ENCODE results near the gene RBM20.
"Not testable (repeated sequence)": the region's sequence is repeated elsewhere in the genome, so short reads cannot be mapped to it uniquely, and the experiment has no call there.

The RBM20 gene

GRCh38 chr10:110709964-110710587 lies 65.9 kb downstream of the RBM20 start:
- Mint-ChIP-seq H3K27ac (no peak overlapping the region), H3K4me3 (no peak overlapping the region), H3K27me3 (peaks cover 5% of the 10 kb centered on the region), H3K4me1 (no peaks in the 10 kb centered on the region), H3K36me3 (ENCODE audit: low read depth) (no peaks in the 10 kb centered on the region), H3K9me3 (no peaks in the 10 kb centered on the region)
- ATAC-seq, result no peak
- no peak for DNase-seq

GRCh38 chr10:110710621-110711020 lies 66.5 kb downstream of the RBM20 start:
- Mint-ChIP-seq H3K4me3 (no peak overlapping the region), H3K27me3 (peaks cover 5% of the 10 kb centered on the region), H3K36me3 (ENCODE audit: low read depth) (no peaks in the 10 kb centered on the region), H3K4me1 (no peaks in the 10 kb centered on the region), H3K27ac (no peak overlapping the region), H3K9me3 (no peaks in the 10 kb centered on the region)
- ATAC-seq (no peak), DNase-seq (no peak)

- no peak for DNase-seq
- no peaks in the 10 kb centered on the region for H3K9me3 Mint-ChIP-seq
- no peaks in the 10 kb centered on the region for H3K4me1 Mint-ChIP-seq
- no peaks in the 10 kb centered on the region for H3K36me3 Mint-ChIP-seq (ENCODE audit: low read depth)
- ATAC-seq, result no peak
- H3K27ac Mint-ChIP-seq, result no peak overlapping the region
- no peak overlapping the region for H3K4me3 Mint-ChIP-seq
- peaks cover 5% of the 10 kb centered on the region for H3K27me3 Mint-ChIP-seq
Observed at GRCh38 chr10:110711382-110711781, 67.2 kb downstream of the RBM20 start.

GRCh38 chr10:110714356-110714755 lies 70.2 kb downstream of the RBM20 start:
- DNase-seq (no peak), ATAC-seq (peak; percentile 24)
- H3K27ac Mint-ChIP-seq, result no peak overlapping the region
- no peaks in the 10 kb centered on the region for H3K9me3 Mint-ChIP-seq
- H3K36me3 Mint-ChIP-seq (ENCODE audit: low read depth), result no peaks in the 10 kb centered on the region
- H3K27me3 Mint-ChIP-seq, result peaks cover 2% of the 10 kb centered on the region
- no peak overlapping the region for H3K4me3 Mint-ChIP-seq
- H3K4me1 Mint-ChIP-seq, result no peaks in the 10 kb centered on the region

- ATAC-seq (no peak), DNase-seq (no peak)
- H3K4me1 Mint-ChIP-seq, result peaks cover 2% of the 10 kb centered on the region
- H3K4me3 Mint-ChIP-seq, result no peak overlapping the region
- no peaks in the 10 kb centered on the region for H3K27me3 Mint-ChIP-seq
- H3K9me3 Mint-ChIP-seq, result no peaks in the 10 kb centered on the region
- H3K27ac Mint-ChIP-seq, result no peak overlapping the region
- no peaks in the 10 kb centered on the region for H3K36me3 Mint-ChIP-seq (ENCODE audit: low read depth)
Observed at GRCh38 chr10:110717781-110718589, 73.8 kb downstream of the RBM20 start.

GRCh38 chr10:110721406-110722038 lies 77.4 kb downstream of the RBM20 start:
- Mint-ChIP-seq H3K27ac (no peak overlapping the region), H3K9me3 (no peaks in the 10 kb centered on the region), H3K4me1 (peaks cover 31% of the 10 kb centered on the region), H3K27me3 (no peaks in the 10 kb centered on the region), H3K36me3 (ENCODE audit: low read depth) (no peaks in the 10 kb centered on the region), H3K4me3 (no peak overlapping the region)
- no peak for ATAC-seq
- no peak for DNase-seq

GRCh38 chr10:110723224-110723891 lies 79.2 kb downstream of the RBM20 start:
- Mint-ChIP-seq H3K27me3 (no peaks in the 10 kb centered on the region), H3K4me1 (peaks cover 33% of the 10 kb centered on the region), H3K4me3 (no peak overlapping the region), H3K27ac (no peak overlapping the region), H3K36me3 (ENCODE audit: low read depth) (no peaks in the 10 kb centered on the region), H3K9me3 (no peaks in the 10 kb centered on the region)
- ATAC-seq, result peak; percentile 51
- no peak for DNase-seq

- Mint-ChIP-seq H3K9me3 (no peaks in the 10 kb centered on the region), H3K4me1 (peaks cover 33% of the 10 kb centered on the region), H3K4me3 (no peak overlapping the region), H3K27me3 (no peaks in the 10 kb centered on the region), H3K36me3 (ENCODE audit: low read depth) (no peaks in the 10 kb centered on the region), H3K27ac (no peak overlapping the region)
- ATAC-seq, result peak; percentile 61
- no peak for DNase-seq
Observed at GRCh38 chr10:110724116-110724921, 80.2 kb downstream of the RBM20 start.

- ATAC-seq (no peak), DNase-seq (no peak)
- Mint-ChIP-seq H3K27me3 (no peaks in the 10 kb centered on the region), H3K4me3 (no peak overlapping the region), H3K9me3 (no peaks in the 10 kb centered on the region), H3K36me3 (ENCODE audit: low read depth) (no peaks in the 10 kb centered on the region), H3K27ac (no peak overlapping the region), H3K4me1 (peaks cover 33% of the 10 kb centered on the region)
Observed at GRCh38 chr10:110724937-110725336, 80.8 kb downstream of the RBM20 start.

- no peaks in the 10 kb centered on the region for H3K36me3 Mint-ChIP-seq (ENCODE audit: low read depth)
- H3K27me3 Mint-ChIP-seq, result peaks cover under 1% of the 10 kb centered on the region
- H3K9me3 Mint-ChIP-seq, result no peaks in the 10 kb centered on the region
- H3K4me3 Mint-ChIP-seq, result no peak overlapping the region
- no peak for DNase-seq
- no peak overlapping the region for H3K27ac Mint-ChIP-seq
- ATAC-seq, result no peak
- H3K4me1 Mint-ChIP-seq, result peaks cover 33% of the 10 kb centered on the region
Observed at GRCh38 chr10:110725801-110726630, 81.9 kb downstream of the RBM20 start.

- H3K36me3 Mint-ChIP-seq (ENCODE audit: low read depth); H3K27ac Mint-ChIP-seq; H3K4me3 Mint-ChIP-seq; H3K9me3 Mint-ChIP-seq; ATAC-seq; DNase-seq: not testable (repeated sequence)
- peaks cover 32% of the 10 kb centered on the region for H3K4me1 Mint-ChIP-seq
- H3K27me3 Mint-ChIP-seq, result peaks cover 14% of the 10 kb centered on the region
Observed at GRCh38 chr10:110727785-110728184, 83.6 kb downstream of the RBM20 start.

- Mint-ChIP-seq H3K4me3 (no peak overlapping the region), H3K27me3 (peaks cover 29% of the 10 kb centered on the region), H3K36me3 (ENCODE audit: low read depth) (no peaks in the 10 kb centered on the region), H3K4me1 (peaks cover 9% of the 10 kb centered on the region), H3K9me3 (no peaks in the 10 kb centered on the region), H3K27ac (no peak overlapping the region)
- ATAC-seq, result no peak
- no peak for DNase-seq
Observed at GRCh38 chr10:110730345-110731050, 86.4 kb downstream of the RBM20 start.
